ENCODE measurements around the gene DAZAP2.
A peak's percentile ranks its signal among the peaks of the same experiment; 100 is the strongest.
"Not testable (repeated sequence)": the region's sequence is repeated elsewhere in the genome, so short reads cannot be mapped to it uniquely, and the experiment has no call there.

Gene DAZAP2

GRCh38 chr12:51217133-51217967, 21.3 kb upstream of the DAZAP2 start:
- peak; percentile 68 for DNase-seq

- peak; percentile 90 for DNase-seq
Measured at GRCh38 chr12:51217968-51218606, 20.5 kb upstream of the DAZAP2 start, which contains the start of gene POU6F1. TSS of gene POU6F1 (minus strand) at chr12:51218062. CDS start at chr12:51206836, 11,226 bp downstream.

GRCh38 chr12:51218607-51219161, 19.9 kb upstream of the DAZAP2 start:
- no peak for DNase-seq

- DNase-seq: no peak
Measured at GRCh38 chr12:51219322-51219721, 19.3 kb upstream of the DAZAP2 start.

- not testable (repeated sequence) for DNase-seq
Measured at GRCh38 chr12:51219857-51220256, 18.8 kb upstream of the DAZAP2 start.

GRCh38 chr12:51222461-51222860, 16.2 kb upstream of the DAZAP2 start:
- DNase-seq: no peak

GRCh38 chr12:51224625-51225024, 14.0 kb upstream of the DAZAP2 start:
- no peak for DNase-seq

GRCh38 chr12:51225234-51225633, 13.4 kb upstream of the DAZAP2 start:
- no peak for DNase-seq

GRCh38 chr12:51225771-51226170, 12.9 kb upstream of the DAZAP2 start:
- DNase-seq: no peak

GRCh38 chr12:51227112-51227511, 11.5 kb upstream of the DAZAP2 start:
- not testable (repeated sequence) for DNase-seq

GRCh38 chr12:51227962-51228361, 10.7 kb upstream of the DAZAP2 start:
- DNase-seq: no peak

GRCh38 chr12:51229116-51229809, 9.4 kb upstream of the DAZAP2 start:
- DNase-seq: no peak

GRCh38 chr12:51232642-51233041, 6.0 kb upstream of the DAZAP2 start:
- DNase-seq: no peak

GRCh38 chr12:51234530-51234929, 4.1 kb upstream of the DAZAP2 start:
- DNase-seq: no peak

- peak; percentile 27 for DNase-seq
Measured at GRCh38 chr12:51238037-51238509, 553 bp upstream of the DAZAP2 start.

GRCh38 chr12:51240971-51241370, 2.3 kb downstream of the DAZAP2 start:
- no peak for DNase-seq

GRCh38 chr12:51242120-51242519, 3.5 kb downstream of the DAZAP2 start:
- no peak for DNase-seq

GRCh38 chr12:51242876-51243275, 4.2 kb downstream of the DAZAP2 start:
- DNase-seq: no peak

GRCh38 chr12:51244269-51244668, 5.6 kb downstream of the DAZAP2 start:
- no peak for DNase-seq

GRCh38 chr12:51245476-51246253, 7.0 kb downstream of the DAZAP2 start:
- no peak for DNase-seq

- peak; percentile 37 for DNase-seq
Measured at GRCh38 chr12:51246254-51246853, 7.7 kb downstream of the DAZAP2 start.

Measured in right hindlimb (tissue), 1 donor.